Fibroblast of pulmonary artery (primary cell): ENCODE data around the gene SLC5A2.
A peak's percentile ranks its signal among the peaks of the same experiment; 100 is the strongest.

Experiments used
- DNase-seq: peaks from one replicate; pipeline ENCODE4 v3.0.0-alpha.2; 2010; ENCODE audit warnings: low read depth
- H3K4me3 ChIP-seq: replicated peaks from 2 replicates; pipeline ENCODE4 v1.5.1; 2011; ENCODE audit warnings: low read depth, mild to moderate bottlenecking, control low read depth, low read length, moderate library complexity
- CTCF ChIP-seq: IDR thresholded peaks from 2 replicates; pipeline ENCODE4 v1.5.1; 2011; ENCODE audit warnings: mild to moderate bottlenecking, control low read depth, low read length, inconsistent platforms; ENCODE audit errors: missing control alignments

The SLC5A2 gene

GRCh38 chr16:31461921-31462804 is 20.8 kb upstream of the SLC5A2 start:
- TF ChIP-seq CTCF, result no peak
- H3K4me3 ChIP-seq, result no peak overlapping the region
- DNase-seq, result no peak

- TF ChIP-seq CTCF, result no peak
- no peak overlapping the region for H3K4me3 ChIP-seq
- no peak for DNase-seq
Observed at GRCh38 chr16:31464348-31464769, 18.6 kb upstream of the SLC5A2 start.

GRCh38 chr16:31464781-31465260 is 18.1 kb upstream of the SLC5A2 start:
- no peak overlapping the region for H3K4me3 ChIP-seq
- no peak for DNase-seq
- TF ChIP-seq CTCF, result no peak

- no peak overlapping the region for H3K4me3 ChIP-seq
- DNase-seq, result no peak
- TF ChIP-seq CTCF, result no peak
Observed at GRCh38 chr16:31465788-31466370, 17.0 kb upstream of the SLC5A2 start.

- DNase-seq, result no peak
- no peak for TF ChIP-seq CTCF
- H3K4me3 ChIP-seq, result no peak overlapping the region
Observed at GRCh38 chr16:31466381-31466841, 16.5 kb upstream of the SLC5A2 start.

- peak; percentile 45 for DNase-seq
- TF ChIP-seq CTCF, result no peak
- H3K4me3 ChIP-seq, result no peak overlapping the region
Observed at GRCh38 chr16:31467151-31467773, 15.7 kb upstream of the SLC5A2 start.
